Mesothelial cell of epicardium (in vitro differentiated cells): Measurements from ENCODE around the gene ACTR3. TPM values are rescaled to one million over a fixed set of nuclear protein-coding genes. Genes with fewer than 3 reads are reported as not detected.

Experiments
- DNase-seq, 2 experiments: peaks; one replicate each; pipeline ENCODE4 v3.0.0; 2021; ENCODE audit warnings: low spot score in 2 of 2; ENCODE audit not compliant: unreplicated experiment in 2 of 2
- H3K27ac Mint-ChIP-seq: 2 replicates; pipeline ENCODE4 v1.8.0; 2021; ENCODE audit warnings: mixed read lengths
- H3K27me3 Mint-ChIP-seq: 2 replicates; pipeline ENCODE4 v1.8.0; 2021; ENCODE audit warnings: low read depth, mixed read lengths
- H3K36me3 Mint-ChIP-seq: 2 replicates; pipeline ENCODE4 v1.8.0; 2021; ENCODE audit warnings: mixed read lengths
- H3K4me1 Mint-ChIP-seq: 2 replicates; pipeline ENCODE4 v1.8.0; 2021; ENCODE audit warnings: mixed read lengths
- H3K4me3 Mint-ChIP-seq: 2 replicates; pipeline ENCODE4 v1.8.0; 2021; ENCODE audit warnings: mild to moderate bottlenecking, moderate library complexity, mixed read lengths
- H3K9me3 Mint-ChIP-seq: 2 replicates; pipeline ENCODE4 v1.8.0; 2021; ENCODE audit warnings: mixed read lengths
- total RNA-seq: library from RNA; stranded (reverse); gene quantifications from 3 replicates; pipeline ENCODE4 v1.2.1, GENCODE V29; 2021
- TF ChIP-seq, protein P1 (sequence below): fragments of 200-600 bp; sonication (generic); IDR thresholded peaks from one replicate; pipeline ENCODE4 v1.5.0; 2021; ENCODE audit warnings: antibody characterized with exemption; ENCODE audit not compliant: unreplicated experiment

The ACTR3 gene
- total RNA-seq, 1 donor from 2014 or later = 151 TPM

GRCh38 chr2:114009205-114009944 is 119.5 kb downstream of the ACTR3 start:
- Mint-ChIP-seq H3K36me3 (no peaks in the 10 kb centered on the region), H3K4me1 (no peaks in the 10 kb centered on the region), H3K27me3 (peaks cover 13% of the 10 kb centered on the region), H3K27ac (no peak overlapping the region), H3K9me3 (peaks cover under 1% of the 10 kb centered on the region), H3K4me3 (no peak overlapping the region)
- no peak for DNase-seq
- TF ChIP-seq, protein P1, sequence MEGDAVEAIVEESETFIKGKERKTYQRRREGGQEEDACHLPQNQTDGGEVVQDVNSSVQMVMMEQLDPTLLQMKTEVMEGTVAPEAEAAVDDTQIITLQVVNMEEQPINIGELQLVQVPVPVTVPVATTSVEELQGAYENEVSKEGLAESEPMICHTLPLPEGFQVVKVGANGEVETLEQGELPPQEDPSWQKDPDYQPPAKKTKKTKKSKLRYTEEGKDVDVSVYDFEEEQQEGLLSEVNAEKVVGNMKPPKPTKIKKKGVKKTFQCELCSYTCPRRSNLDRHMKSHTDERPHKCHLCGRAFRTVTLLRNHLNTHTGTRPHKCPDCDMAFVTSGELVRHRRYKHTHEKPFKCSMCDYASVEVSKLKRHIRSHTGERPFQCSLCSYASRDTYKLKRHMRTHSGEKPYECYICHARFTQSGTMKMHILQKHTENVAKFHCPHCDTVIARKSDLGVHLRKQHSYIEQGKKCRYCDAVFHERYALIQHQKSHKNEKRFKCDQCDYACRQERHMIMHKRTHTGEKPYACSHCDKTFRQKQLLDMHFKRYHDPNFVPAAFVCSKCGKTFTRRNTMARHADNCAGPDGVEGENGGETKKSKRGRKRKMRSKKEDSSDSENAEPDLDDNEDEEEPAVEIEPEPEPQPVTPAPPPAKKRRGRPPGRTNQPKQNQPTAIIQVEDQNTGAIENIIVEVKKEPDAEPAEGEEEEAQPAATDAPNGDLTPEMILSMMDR = no peak

GRCh38 chr2:114010001-114010400 is 120.1 kb downstream of the ACTR3 start:
- Mint-ChIP-seq H3K27ac (no peak overlapping the region), H3K36me3 (no peaks in the 10 kb centered on the region), H3K4me1 (no peaks in the 10 kb centered on the region), H3K27me3 (peaks cover 11% of the 10 kb centered on the region), H3K9me3 (no peaks in the 10 kb centered on the region), H3K4me3 (no peak overlapping the region)
- TF ChIP-seq, protein P1 = no peak
- DNase-seq = no peak

- TF ChIP-seq, protein P1 = no peak
- no peak for DNase-seq
- no peak overlapping the region for H3K27ac Mint-ChIP-seq
- peaks cover 11% of the 10 kb centered on the region for H3K27me3 Mint-ChIP-seq
- peaks cover 6% of the 10 kb centered on the region for H3K9me3 Mint-ChIP-seq
- no peak overlapping the region for H3K4me3 Mint-ChIP-seq
- H3K4me1 Mint-ChIP-seq = no peaks in the 10 kb centered on the region
- no peaks in the 10 kb centered on the region for H3K36me3 Mint-ChIP-seq
These were observed 121.8 kb downstream of the ACTR3 start for GRCh38 chr2:114011713-114012112.

Other genes starting within 250 kb of the ACTR3 start
- 57.5 to 64.4 TPM (median 58.9 TPM) in 3 replicates for gene SLC35F5, start 133.4 kb upstream of the ACTR3 start, total RNA-seq